Measurements from ENCODE around the gene LPO.

The LPO gene

GRCh38 chr17:58306131-58306951 lies 68.0 kb downstream of the LPO start:
- DNase-seq = no peak

- DNase-seq = no peak
Observed at GRCh38 chr17:58307468-58308172, 69.2 kb downstream of the LPO start.

- no peak for DNase-seq
Observed at GRCh38 chr17:58308173-58308984, 70.0 kb downstream of the LPO start.

GRCh38 chr17:58308985-58309917 lies 70.9 kb downstream of the LPO start:
- DNase-seq = no peak

- no peak for DNase-seq
Observed at GRCh38 chr17:58309918-58310259, 71.5 kb downstream of the LPO start.

GRCh38 chr17:58310511-58311428 lies 72.4 kb downstream of the LPO start:
- DNase-seq = no peak

- no peak for DNase-seq
Observed at GRCh38 chr17:58311429-58311894, 73.1 kb downstream of the LPO start.

GRCh38 chr17:58312021-58312630 lies 73.7 kb downstream of the LPO start:
- no peak for DNase-seq

GRCh38 chr17:58312829-58313228 lies 74.4 kb downstream of the LPO start:
- no peak for DNase-seq

GRCh38 chr17:58313815-58314705 lies 75.7 kb downstream of the LPO start:
- DNase-seq = no peak

GRCh38 chr17:58314706-58315015 lies 76.3 kb downstream of the LPO start:
- DNase-seq = no peak

- DNase-seq = no peak
Observed at GRCh38 chr17:58315281-58315711, 76.9 kb downstream of the LPO start.

- no peak for DNase-seq
Observed at GRCh38 chr17:58315750-58316149, 77.4 kb downstream of the LPO start.

- DNase-seq = no peak
Observed at GRCh38 chr17:58316260-58316960, 78.0 kb downstream of the LPO start.

GRCh38 chr17:58317421-58318064 lies 79.2 kb downstream of the LPO start:
- peak; percentile 85 for DNase-seq

- DNase-seq = no peak
Observed at GRCh38 chr17:58318065-58318481, 79.7 kb downstream of the LPO start.
